ENCODE measurements around the gene TAS2R40.

GRCh38 chr7:143225047-143225446 is 3.2 kb downstream of the TAS2R40 start:
- TF ChIP-seq POLR2A (IDR thresholded peaks at IDR 0.05; ENCODE audit: low read depth, low read length) (no peak), CEBPB (IDR thresholded peaks at IDR 0.05; ENCODE audit: borderline replicate concordance in 1 of 2, low read depth in 2 of 2, low read length in 2 of 2) (no peak), POLR2AphosphoS5 (IDR thresholded peaks at IDR 0.05; ENCODE audit: low read length) (no peak), CTCF (IDR thresholded peaks at IDR 0.05 in 2 of 3, conservative IDR thresholded peaks at IDR 0.05 in 1 of 3; ENCODE audit: control insufficient read depth in 2 of 3, extremely low read depth in 1 of 3, insufficient read depth in 1 of 3, low read depth in 3 of 3, low read length in 3 of 3) (no peak), BCL3 (IDR thresholded peaks at IDR 0.05; ENCODE audit: borderline replicate concordance, insufficient read depth, low read depth, low read length, poor library complexity, severe bottlenecking) (no peak), EP300 (IDR thresholded peaks at IDR 0.05; ENCODE audit: borderline replicate concordance in 1 of 2, control insufficient read depth in 1 of 2, low read depth in 2 of 2, low read length in 2 of 2) (no peak), CREB1 (IDR thresholded peaks at IDR 0.05; ENCODE audit: low read depth) (no peak), IRF3 (IDR thresholded peaks at IDR 0.05) (no peak), ZNF24 (IDR thresholded peaks at IDR 0.05) (no peak), MLLT1 (IDR thresholded peaks at IDR 0.05) (no peak)
